HG03457 (cell line): ENCODE results near the gene NEMP1.
"Not testable (repeated sequence)": the region's sequence is repeated elsewhere in the genome, so short reads cannot be mapped to it uniquely, and the experiment has no call there.

ENCODE experiments used
- ATAC-seq: cut with Tn5 transposase; IDR thresholded peaks from one replicate; pipeline ENCODE4 v1.9.1; 2021; ENCODE audit warnings: moderate number of reproducible peaks; ENCODE audit not compliant: unreplicated experiment

NEMP1 gene

DNA sequence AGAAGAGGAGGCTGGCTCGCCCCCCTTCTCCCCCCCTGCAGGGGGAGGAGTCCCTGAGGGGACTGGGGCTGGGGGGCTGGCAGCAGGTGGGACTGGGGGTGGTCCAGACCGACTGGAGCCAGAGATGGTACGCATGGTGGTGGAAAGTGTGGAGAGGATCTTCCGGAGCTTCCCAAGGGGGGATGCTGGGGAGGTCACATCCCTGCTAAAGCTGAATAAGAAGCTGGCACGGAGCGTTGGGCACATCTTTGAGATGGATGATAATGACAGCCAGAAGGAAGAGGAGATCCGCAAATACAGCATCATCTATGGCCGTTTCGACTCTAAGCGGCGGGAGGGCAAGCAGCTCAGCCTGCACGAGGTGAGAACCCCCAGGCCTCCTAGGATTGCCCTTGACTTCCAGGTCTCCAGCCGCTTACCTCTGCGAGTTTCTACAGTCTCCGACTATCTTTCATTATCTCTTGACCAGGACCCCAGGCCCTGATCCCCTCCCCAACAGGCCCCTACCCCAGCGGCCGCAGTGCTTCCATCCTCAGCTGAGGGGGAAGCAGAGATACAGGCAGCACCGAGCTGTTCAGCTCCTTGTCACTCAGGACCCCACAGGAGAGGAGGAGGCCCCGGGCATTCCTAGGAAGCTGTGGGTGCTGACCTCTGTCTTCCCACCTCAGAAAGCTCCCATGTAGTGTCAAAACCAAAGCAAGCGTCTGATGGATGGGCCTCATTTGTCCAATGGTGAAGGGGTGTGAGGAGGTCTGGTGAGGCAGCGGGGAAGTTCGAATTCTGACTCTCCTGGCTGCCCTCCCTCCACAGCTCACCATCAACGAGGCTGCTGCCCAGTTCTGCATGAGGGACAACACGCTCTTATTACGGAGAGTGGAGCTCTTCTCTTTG, 13.3 kb upstream of the NEMP1 start:
- ATAC-seq, result no peak

DNA sequence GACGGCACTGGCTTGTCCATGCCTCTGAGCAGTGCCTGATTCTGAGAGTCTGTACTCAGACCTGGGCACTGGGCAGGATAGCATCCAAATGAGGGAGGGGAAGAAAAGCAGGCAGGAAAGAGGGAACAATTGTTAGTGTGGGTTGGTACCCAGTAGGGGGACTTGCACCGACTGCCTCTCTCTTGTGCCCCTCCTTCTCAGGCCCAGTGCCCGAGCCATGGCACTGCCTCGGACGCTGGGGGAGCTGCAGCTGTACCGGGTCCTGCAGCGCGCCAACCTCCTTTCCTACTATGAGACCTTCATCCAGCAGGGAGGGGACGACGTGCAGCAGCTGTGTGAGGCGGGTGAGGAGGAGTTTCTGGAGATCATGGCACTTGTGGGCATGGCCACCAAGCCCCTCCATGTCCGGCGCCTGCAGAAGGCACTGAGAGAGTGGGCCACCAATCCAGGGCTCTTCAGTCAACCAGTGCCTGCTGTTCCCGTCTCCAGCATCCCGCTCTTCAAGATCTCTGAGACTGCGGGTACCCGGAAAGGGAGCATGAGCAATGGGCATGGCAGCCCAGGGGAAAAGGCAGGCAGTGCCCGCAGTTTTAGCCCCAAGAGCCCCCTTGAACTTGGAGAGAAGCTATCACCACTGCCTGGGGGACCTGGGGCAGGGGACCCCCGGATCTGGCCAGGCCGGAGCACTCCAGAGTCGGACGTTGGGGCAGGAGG, 12.5 kb upstream of the NEMP1 start:
- ATAC-seq, result no peak

DNA sequence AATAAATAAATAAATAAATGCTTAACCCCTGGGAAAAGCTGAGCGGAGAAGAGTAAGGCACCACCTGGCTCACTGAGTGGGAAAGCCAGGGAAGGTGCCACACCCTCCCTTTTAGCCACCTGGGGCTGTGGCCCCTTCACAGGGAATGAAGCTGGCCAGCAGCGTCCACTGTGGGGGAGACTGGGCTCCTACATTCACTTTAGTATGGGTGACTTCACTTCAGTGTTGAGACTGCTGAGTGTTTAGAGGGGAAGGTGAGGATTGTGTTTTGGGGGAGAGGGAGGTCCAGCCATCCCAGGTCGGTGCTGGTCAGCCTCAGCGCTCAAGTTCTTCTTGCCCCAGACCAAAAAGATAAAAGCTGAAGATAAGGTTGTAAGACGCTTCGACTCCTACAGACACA, 11.9 kb upstream of the NEMP1 start:
- no peak for ATAC-seq

DNA sequence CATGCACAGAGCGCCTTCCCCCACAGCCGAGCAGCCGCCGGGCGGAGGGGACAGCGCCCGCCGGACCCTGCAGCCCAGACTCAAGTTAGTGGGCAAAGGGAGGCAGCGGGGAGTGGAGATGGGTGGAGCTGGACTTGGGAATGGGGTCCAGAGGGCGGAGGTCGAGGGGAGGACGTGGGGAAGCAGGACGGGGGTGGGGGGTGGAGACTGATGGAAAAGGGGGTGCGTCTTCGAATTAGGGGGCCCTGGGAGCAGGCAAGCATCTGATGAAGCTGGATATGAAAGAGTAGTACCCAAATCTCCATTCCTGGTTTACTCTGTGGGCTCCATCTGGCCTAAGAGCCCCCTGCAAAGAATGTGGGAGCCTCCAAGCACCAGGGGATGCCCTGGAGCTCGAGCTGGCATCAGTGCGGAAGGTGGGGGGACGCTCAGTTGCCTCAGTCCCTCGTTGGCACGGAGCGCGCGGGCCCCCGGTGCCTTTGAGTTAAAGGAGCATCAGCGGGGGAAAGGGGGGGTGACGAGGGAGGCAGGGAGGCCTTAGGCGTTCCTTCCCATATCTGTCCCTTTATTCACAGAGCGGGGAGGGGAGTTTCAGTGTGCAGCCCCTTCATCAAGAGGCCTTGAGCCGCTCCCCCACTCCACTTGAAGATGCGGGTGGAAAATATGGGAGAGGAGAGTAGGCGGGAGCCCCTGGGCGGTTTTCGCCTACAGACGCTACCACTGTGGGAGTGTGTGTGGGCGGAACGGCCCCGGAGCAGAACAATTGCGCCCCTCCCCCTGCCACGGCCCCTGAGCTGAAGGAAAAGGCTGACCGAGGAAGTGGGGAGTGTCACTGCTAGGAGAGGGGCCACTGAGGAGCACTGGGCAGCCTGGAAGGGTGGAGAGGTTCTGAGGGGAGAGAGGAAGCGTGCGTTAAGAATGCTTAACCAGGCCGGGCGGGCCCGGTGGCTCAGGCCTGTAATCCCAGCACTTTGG, 11.0 kb upstream of the NEMP1 start:
- no peak for ATAC-seq

DNA sequence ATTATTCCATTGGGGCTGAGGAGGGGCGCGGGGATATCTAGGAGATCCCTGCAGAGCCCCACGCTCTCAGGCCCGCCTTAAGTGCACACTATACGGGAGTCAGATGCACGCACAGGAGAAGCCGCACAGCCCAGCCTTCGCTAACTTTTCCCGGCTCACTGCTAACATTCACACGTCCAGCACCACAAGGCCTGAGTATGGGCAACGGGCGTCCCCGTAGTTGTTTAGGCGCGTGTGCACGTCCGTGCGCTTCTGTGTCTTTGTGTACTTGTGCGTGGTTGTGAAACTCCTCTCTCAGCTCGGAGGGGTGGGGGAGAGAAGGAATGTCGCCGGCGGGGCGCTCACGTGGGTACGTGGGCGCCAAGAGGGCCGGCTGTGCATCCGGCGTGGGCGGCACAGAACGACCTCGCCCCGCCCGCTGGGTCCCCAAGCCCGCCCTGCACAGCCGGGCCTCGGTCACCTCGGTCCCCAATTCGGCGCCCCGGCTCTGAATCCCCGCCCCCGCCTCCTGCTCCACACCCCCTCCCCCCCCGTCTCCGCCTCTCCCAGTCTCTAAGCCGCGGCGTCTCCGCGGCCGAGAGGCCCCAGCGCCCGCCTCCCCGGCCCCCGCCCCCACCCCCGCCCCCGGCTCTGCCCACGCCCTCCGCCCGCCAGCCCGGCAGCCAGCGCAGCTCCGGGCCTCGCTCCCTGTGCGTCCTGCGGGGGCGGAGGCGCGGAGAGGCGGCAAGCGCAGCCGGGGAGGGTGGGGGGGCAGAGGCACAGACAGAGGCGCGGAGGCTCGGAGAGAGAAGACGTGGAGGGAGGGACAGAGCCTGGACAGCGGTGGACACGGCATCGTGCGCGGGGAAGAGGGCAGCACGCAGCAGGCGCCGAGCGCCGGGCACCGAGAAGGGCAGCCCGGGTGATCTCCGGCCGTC, 10.0 kb upstream of the NEMP1 start, which contains the start of gene NAB2:
TSS of gene NAB2 (plus strand) at position 761 of the 917 bp plus-strand sequence. CDS start 158 bp downstream, outside the sequence.
- peak; percentile 41 for ATAC-seq

DNA sequence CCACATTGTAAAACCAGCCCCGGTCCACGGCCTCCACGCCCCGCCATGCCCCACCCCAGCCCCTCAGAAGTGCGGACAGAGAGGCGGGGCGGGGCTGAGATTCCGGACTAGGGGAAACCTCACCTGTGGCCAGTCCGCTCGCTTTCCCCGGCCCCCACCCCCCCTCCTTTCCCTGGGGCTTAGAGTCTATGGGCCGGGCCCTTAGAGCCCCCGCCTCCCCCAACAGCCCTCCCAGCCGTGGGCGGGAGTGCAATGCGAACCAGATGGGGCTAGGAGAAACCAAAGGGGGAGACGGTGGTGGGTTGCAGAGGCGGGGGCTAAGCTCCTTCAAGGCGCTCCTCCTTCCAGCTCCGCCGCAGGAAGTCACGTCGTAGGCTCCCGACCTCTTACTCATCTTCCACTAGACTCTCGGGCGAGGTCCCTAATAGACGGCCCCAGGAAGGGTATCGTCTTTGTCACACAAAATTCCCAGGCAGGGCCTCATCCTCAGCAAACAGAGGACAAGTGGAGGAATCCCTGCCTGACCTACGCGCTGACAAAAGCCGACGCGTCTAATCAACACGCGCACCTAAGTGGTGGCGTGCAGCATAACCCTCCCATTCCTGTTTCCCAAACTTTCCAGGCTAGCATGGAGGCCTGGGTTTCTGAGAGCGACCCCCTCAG, 9.2 kb upstream of the NEMP1 start:
- peak; percentile 13 for ATAC-seq

DNA sequence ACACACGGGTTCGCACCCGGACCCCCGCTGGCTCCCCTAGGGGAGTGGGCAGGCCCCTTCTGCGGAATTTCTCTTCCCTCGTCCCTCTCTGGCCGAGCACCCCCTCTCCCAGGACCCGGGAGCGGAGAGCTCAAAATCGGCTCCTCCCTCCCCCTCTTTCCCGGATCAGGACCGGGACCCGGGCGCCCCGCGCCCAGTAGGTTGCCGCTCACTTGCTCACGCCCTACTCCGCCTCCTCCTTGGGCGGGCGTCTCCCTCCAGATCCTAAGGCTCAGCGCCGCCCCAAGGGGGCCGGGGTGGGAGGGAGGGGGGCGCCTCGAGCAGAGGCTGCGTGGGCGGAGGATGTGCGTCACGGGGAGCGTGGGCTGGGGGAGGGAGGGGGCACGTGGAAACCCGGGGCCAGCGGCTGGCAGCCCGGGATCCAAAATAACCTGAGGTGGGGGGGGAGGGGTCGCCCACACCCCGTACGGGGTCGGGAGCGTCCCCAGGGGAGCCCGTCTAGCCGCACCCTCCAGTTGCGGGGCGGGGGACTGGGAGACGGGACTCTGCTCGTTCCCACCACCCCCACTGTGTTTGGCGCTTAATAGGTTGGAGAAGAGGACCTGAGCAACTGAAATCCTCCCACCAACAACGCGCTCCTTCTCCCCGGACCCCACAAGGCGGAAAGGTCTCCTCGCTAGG, 8.6 kb upstream of the NEMP1 start:
- peak; percentile 23 for ATAC-seq

DNA sequence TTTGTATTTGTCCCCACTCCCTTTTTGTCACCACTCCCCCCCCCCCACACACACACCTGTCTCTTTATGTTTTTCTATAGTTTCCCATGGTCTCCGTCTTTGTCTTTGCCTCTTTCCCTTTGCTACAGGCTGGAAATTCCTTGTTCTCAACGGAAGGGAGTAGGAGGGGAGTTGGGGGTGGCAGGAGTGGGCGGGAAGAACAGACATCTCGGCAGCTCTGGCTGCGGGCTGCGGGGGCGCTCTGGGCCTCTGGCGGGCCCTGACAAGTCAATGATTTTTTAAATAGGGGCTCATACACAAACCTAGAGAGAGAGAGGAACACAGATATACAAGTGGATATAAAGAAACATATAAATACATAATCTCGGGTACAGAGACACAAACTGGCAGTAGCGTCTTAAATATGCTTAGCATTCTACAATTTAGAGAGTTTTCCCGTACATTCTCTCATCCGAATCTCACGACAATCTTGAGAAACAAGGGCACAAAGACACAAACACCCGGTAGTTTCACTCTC, 8.0 kb upstream of the NEMP1 start:
- ATAC-seq, result no peak

DNA sequence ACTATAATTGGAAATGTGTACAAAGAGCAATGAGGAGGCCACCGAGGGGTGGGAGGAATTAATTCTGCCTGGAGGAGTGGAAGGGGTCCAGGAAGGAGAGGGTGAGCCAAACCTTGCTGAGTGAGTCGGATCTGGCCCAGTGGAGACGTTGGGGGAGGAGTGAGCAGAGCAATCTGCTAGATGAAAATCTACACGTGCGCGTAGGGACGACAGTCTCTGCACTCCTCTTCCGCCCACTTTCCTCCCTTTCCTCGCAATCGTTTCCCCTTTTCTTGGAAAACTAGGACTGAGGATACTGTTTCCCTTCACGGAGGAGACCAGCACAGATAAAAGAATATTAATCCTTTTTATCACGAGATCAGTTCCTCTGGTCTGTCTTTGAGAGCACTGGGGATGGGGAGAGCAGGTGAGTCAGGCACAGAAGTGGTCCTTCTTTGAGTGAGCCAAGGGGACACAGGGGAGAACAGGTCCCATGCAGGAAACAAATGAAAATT, 7.5 kb upstream of the NEMP1 start:
- no peak for ATAC-seq

DNA sequence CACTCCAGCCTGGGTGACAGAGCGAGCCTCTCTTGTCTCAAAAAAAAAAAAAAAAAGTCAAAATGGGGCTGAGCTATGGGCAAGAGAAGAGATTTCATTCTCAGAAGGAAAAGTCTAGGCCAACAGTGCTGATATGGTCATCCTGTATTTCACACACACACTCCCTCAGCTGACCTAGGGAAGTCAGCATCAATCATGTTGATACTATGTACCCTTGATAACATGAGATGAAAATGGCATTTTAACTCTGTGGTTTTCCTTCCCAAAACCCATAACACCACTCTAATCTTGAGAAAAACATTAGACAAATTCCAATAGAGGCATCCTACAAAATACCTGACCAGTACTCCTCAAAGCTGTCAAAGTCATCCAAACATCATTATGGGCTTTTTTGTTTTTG, 2.3 kb upstream of the NEMP1 start:
- ATAC-seq, result no peak

DNA sequence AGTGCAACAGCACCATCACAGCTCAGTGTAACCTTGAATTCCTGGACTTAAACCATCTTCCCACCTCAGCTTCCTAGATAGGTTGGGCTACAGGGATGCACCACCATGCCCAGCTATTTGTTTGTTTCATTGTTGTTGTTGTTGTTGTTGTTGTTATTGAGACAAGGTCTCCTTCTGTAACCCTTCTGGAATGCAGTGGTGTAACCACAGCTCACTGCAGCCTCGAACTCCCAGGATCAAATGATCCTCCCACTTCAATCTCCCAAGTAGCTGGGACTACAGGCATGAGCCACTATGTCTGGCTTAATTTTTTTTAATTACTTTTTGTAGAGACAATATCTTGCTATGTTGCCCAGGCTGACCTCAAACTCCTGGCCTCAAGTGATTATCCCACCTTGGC, 1.2 kb upstream of the NEMP1 start:
- no peak for ATAC-seq

DNA sequence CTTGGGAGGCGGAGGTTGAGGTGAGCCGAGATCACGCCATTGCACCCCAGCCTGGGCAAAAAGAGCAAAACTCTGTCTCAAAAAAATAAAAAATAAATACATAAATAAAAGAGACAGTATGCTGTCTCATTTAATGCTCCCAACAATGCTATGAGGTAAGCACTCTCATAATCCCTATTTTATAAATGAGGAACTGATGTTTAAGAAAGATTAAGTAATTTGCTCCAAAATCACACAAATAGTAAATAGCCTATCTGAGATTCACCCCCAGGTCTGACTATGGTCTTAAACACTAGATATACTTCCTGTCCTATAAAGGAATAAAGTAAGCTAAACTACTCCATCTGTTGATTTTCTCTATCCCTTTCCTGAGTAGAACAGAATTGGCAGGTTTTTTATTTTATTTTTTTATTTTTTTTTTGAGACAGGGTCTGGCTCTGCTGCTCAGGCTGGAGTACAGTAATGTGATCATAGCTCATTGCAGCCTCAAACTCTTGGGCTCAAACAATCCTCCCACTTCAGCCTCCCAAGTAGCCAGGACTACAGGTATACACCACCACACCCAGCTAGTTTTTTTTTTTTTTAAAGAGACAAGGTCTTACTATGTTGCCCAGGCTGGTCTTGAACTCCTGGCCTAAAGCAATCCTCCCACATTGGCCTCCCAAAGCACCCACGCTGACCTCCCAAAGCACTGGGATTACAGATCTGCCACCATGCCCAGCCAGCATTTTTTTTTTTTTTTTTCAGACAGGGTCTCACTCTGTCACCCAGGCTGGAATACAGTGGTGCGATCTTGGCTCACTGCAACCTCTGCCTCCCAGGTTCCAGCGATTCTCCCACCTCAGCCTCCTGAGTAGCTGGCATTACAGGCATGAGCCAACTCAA, 4.8 kb downstream of the NEMP1 start:
- ATAC-seq, result not testable (repeated sequence)

DNA sequence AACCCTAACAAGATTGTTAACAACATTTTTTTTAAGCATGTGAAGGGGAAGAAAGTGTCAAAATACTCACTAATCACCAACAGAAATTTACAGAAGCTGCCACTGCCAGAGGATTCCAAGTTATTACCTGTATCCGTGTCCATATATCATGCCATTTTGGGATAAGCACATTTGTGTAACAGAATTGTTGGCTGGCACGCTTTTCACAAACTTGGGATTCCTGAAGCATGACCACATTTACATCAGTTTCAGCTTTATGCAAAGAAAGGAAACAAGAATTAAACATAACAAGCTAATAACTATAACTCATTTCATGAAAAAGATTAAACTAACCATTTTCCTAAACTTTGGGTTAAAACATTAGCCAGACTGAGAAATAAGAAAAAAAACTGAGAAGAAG, 5.9 kb downstream of the NEMP1 start:
- ATAC-seq, result no peak

DNA sequence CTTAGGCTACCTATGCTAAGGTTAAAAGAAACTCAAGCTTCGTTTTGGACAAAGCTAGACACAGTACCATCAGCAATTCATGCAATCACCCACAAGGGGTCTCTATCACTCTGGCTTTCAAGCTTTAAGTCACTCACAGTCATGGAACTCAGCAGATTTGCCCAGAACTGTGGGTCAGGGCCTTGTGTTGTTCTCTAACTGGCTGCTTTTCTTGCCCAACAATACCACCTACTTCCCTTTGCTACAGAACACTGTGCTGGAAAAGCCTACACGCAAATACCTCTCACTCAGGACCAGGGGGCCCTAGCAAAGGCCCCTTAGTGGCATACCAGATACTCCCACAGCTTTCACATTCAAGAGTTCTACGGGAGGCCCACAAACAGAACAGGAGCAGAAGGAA, 9.1 kb downstream of the NEMP1 start:
- peak; percentile 62 for ATAC-seq

DNA sequence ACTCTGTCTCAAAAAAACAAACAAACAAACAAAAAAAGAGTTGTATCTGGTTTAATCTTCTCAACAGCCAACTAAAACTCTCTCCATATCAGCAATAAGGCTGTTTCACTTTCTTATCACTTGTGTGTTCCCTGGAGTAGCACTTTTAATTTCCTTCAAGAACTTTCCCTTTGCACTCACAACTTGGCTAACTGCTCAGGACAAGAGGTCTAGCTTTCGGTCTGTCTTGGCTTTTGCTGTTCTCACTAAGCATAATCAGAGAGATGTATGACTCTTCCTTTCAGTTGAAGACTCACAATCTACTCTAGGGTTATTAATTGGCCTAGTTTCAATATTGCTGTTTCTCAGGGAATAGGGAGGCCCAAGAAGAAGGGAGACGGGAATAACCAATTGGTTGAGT, 12.3 kb downstream of the NEMP1 start:
- no peak for ATAC-seq

DNA sequence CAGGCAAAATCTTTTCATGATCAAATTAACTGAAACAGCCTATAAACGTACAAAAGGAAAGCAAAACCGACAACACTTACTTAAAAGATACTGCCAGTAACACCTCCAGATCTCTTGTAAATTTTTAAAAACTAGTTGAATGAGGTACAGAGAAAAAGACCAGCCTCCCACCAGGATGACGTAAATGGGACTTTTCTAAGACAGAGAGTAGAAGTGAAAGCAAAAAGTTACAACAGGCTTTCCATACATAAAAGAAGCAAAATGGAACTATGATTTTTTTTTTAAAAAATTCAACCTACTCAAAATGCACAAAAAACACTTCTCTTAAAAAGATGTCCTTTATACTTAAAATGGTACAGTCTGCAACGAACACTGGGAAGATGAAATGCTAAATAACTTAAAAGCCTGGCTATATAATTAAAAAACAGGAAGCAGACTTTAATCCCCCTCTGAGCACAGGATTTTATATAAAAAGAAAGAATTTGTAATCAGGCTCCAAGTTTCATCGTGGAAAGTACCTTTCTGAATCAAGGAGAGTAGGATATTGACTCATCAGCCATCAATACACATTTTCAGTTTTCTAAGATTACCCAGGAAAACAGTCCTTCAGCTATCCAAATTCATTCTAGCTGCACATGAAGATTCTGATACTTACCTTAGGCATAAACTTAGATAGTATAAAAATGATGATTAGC, 14.5 kb downstream of the NEMP1 start:
- ATAC-seq, result peak; percentile 75

DNA sequence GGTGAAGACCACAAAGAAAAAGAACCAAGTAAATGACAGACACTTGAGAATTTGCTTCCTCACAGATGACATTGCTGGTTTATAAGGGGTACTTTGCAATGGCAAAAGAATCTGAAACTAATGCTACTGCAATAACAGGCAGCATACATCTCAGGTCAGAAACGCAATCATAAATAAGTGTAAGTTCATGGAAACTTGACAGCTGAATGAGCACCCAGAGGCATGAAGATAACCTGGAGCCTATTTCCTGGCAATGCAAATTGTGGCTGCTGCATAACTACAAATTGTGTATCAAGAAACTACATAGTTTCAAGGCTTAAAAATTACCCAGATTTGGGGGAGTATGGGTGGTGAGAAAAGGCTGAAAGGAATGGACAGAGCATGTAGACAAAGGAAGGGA, 20.1 kb downstream of the NEMP1 start:
- no peak for ATAC-seq
